IPS DF 6.9 (cell line): ENCODE measurements around the gene AHDC1.

Experiments used
- DNase-seq: peaks from one replicate; pipeline ENCODE4 v3.0.0-alpha.2; 2013; ENCODE audit warnings: low read depth, low spot score
- H3K27ac ChIP-seq: one replicate; pipeline ENCODE4 v1.5.1; 2013; ENCODE audit warnings: low read length, control low read depth
- H3K27me3 ChIP-seq: 2 replicates; pipeline ENCODE4 v1.6.1; 2013; ENCODE audit warnings: mild to moderate bottlenecking, low read length; ENCODE audit not compliant: control insufficient read depth, insufficient read depth
- H3K36me3 ChIP-seq: 2 replicates; pipeline ENCODE4 v1.6.1; 2013; ENCODE audit warnings: low read length; ENCODE audit not compliant: control insufficient read depth, insufficient read depth
- H3K4me1 ChIP-seq: 2 replicates; pipeline ENCODE4 v1.6.1; 2013; ENCODE audit warnings: low read length; ENCODE audit not compliant: control insufficient read depth, insufficient read depth
- H3K4me3 ChIP-seq: 2 replicates; pipeline ENCODE4 v1.5.1; 2013; ENCODE audit warnings: mild to moderate bottlenecking, low read length
- H3K9me3 ChIP-seq: 2 replicates; pipeline ENCODE4 v1.6.1; 2013; ENCODE audit warnings: low read length, inconsistent platforms; ENCODE audit not compliant: control insufficient read depth, insufficient read depth
- WGBS: extraction: QIAGEN DNeasy Blood & Tissue Kit; methylation state at CpG from one replicate; pipeline ENCODE4 v1.1.7; 2013; ENCODE audit warnings: mixed read lengths, missing lambda C conversion rate; ENCODE audit not compliant: insufficient read length, insufficient coverage; 5-methylcytosine and 5-hydroxymethylcytosine counted together

AHDC1 gene

DNA sequence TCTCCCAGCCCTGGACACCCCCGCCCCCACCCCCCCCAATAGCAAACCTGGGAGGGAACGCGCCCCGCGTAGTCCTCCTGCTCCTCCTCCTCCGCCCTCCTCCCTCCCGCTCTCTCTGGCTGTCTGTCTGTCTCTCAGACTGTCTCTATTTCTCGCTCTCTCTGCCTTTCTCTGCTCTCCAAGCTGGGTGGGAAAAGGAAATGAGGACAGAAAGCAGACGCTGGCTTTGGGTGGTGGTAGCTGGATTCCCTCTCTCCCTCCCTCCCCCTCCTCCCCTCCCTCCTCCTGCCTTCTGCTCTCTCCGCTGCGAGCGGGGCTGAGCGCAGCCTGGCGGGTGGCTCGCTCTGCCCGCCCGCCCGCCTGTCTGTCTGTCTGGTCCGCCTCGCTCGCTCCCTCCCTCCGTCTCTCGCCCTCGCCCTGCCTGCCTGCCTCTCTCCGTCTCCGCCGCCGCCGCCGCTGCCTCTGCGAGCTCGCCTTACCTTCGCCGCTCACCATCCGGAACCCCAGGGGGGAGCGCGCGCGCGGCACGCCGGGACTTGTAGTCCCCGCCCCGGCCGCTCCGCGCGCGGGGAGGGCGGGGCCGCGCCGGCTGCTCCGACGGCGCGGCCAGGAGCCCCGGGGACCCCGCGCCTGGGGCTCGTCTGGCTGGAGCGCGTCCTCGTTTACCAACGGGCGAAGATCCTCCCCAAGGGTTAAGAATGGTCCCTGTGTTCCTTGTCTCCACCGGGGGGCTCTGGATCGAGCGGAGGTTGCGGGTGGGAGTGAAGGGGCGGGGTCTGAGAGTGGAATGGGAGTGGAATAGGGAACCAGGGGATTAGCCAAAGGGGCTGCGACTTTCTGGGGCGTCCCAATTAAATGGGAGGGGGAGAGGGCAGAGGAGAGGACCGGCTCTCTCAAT is at the start of gene AHDC1:
TSS of gene AHDC1 (minus strand) at position 464 of the 898 bp plus-strand sequence. CDS start 52,029 bp downstream, outside the sequence.
- WGBS: no CpG with 5 or more reads among the region's 74 CpGs
- H3K36me3 ChIP-seq: no peaks in the 10 kb centered on the region
- DNase-seq: no peak
- H3K4me1 ChIP-seq: peaks cover 27% of the 10 kb centered on the region
- H3K27ac ChIP-seq: no peak within 1 kb of the TSS
- no peaks in the 10 kb centered on the region for H3K27me3 ChIP-seq
- H3K9me3 ChIP-seq: no peaks in the 10 kb centered on the region
- peak within 1 kb of the TSS; percentile 96 for H3K4me3 ChIP-seq

DNA sequence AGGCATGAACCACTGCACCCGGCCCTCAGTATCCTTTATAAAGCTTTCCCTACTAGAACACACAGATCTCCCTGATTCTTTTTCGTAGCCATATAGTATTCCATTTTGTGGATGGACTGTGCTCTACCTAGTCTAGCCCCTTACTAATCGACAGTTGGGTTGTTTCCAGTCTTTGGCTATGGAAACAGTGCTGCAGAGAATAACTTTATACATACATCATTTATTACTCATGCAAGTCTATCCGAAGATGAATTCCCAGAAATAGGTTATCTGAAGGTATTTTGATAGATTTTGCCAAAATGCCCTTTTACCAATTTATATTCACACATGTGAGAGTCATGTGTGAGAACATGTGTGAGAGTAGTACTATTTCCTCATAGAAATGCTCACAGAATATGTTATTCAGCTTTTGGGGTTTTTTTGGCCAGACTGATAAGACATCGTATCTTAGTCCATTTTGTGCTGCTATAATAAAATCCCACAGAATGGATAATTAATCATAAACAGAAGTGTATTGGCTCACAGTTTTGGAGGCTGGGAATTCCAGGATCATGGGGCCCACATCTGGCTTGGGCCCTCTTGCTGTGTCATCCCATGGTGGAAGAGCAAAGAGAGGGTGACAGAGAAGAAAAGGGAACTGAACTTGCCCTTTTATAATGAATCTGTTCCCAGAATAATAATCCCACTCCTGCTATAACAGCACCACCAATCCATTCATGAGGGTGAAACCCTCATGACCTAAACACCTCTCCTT is 48.3 kb upstream of the AHDC1 start:
- H3K9me3 ChIP-seq: no peaks in the 10 kb centered on the region
- peaks cover 11% of the 10 kb centered on the region for H3K4me1 ChIP-seq
- no peaks in the 10 kb centered on the region for H3K27me3 ChIP-seq
- H3K36me3 ChIP-seq: no peaks in the 10 kb centered on the region
- no peak overlapping the region for H3K4me3 ChIP-seq
- WGBS: no CpG with 5 or more reads among the region's 5 CpGs
- no peak for DNase-seq
- no peak overlapping the region for H3K27ac ChIP-seq

DNA sequence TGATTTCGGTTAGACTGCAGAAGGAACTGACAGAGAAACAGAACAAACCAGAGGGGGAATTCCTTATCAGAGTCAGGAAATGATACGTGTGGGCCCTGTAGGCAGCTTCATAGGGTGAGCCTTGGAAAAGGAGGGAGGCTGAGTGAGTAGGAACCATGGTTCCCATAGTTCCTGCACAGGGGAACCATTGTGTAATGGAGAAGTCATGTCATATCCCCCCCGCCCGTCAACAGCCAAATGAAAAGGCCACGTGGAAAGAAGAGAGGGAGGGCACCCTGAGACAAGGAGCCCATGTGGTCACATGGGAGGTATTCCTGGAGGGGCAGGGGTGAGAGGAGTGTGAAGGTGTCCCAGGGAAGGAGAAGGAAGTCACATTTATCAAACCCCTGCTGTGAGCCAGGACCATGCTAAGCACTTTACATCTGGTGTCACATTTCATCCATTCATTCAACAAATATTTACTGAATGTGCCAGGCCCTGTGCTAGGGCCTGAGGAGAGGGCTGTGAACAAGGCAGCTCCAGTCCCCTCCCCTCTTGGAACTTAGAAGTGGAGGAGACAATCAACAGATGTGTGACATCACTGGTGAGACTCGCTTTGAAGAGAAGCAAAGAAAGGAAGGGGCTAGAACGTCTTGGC is 46.7 kb upstream of the AHDC1 start:
- H3K36me3 ChIP-seq: no peaks in the 10 kb centered on the region
- WGBS: no CpG with 5 or more reads among the region's 7 CpGs
- no peak overlapping the region for H3K4me3 ChIP-seq
- H3K27me3 ChIP-seq: no peaks in the 10 kb centered on the region
- H3K9me3 ChIP-seq: no peaks in the 10 kb centered on the region
- DNase-seq: no peak
- no peak overlapping the region for H3K27ac ChIP-seq
- H3K4me1 ChIP-seq: peaks cover 7% of the 10 kb centered on the region

DNA sequence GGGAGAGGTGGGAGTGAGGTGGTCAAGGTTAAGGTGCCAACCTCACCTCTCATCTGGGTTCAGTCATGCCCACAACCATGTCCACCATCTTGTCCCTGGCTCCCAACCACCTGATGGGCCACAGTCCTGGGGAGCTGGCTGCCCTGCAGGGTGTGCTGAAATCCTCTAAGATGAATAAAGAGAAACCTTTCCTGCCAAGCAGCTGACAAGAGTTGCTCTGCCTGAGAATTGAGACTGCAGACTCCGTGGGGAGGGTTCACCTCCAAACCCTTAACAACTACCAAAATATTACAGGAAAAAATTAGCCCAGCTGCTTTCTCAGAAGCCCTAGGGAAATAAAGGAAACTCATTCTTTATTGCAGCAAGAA is 46.2 kb upstream of the AHDC1 start:
- no CpG with 5 or more reads among the region's 1 CpG for WGBS
- no peaks in the 10 kb centered on the region for H3K36me3 ChIP-seq
- H3K4me1 ChIP-seq: peaks cover 3% of the 10 kb centered on the region; the same call in 1 of the 2 replicates
- H3K4me3 ChIP-seq: no peak overlapping the region
- H3K27me3 ChIP-seq: no peaks in the 10 kb centered on the region
- no peak overlapping the region for H3K27ac ChIP-seq
- no peaks in the 10 kb centered on the region for H3K9me3 ChIP-seq
- DNase-seq: no peak

GRCh38 chr1:27649306-27649635 is 45.3 kb upstream of the AHDC1 start:
- WGBS: no CpG with 5 or more reads among the region's 11 CpGs
- Histone ChIP-seq H3K4me3 (no peak overlapping the region), H3K27me3 (no peaks in the 10 kb centered on the region), H3K9me3 (no peaks in the 10 kb centered on the region), H3K27ac (no peak overlapping the region), H3K4me1 (peaks cover 1% of the 10 kb centered on the region; the same call in 1 of the 2 replicates), H3K36me3 (no peaks in the 10 kb centered on the region)
- no peak for DNase-seq

DNA sequence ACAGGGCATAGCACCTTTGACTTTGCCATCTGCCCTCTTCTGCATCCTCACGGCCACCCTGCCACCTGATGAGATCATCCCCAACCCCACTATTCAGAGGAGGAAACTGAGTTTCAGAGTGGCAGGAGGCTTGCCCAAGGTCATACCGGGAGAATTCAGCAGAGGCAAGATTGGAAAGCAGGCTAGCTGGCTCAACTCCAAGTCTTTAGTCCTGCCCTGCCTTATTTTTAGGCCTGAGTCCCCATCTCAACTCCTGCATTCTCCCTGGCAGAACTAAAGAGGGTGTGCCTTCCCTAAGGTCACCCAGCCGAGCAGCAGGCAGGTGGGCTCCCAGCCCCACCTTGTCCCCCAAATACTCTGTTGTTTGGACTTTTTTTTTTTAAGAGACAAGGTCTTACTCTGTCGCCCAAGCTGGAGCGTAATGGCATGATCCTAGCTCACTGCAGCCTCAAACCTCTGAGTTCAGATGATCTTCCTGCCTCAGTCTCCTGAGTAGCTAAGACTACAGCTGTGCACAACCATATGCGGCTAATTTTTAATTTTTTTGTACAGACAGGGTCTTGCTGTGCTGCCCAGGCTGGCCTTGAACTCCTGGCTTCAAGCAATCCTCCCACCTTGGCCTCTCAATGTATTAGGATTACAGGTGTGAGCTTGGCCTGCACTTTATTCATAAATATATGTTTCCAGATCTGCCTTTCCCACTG is 44.8 kb upstream of the AHDC1 start:
- no peaks in the 10 kb centered on the region for H3K27me3 ChIP-seq
- no peak overlapping the region for H3K4me3 ChIP-seq
- no peak overlapping the region for H3K27ac ChIP-seq
- WGBS: no CpG with 5 or more reads among the region's 6 CpGs
- H3K9me3 ChIP-seq: no peaks in the 10 kb centered on the region
- peaks cover 1% of the 10 kb centered on the region; the same call in 1 of the 2 replicates for H3K4me1 ChIP-seq
- no peak for DNase-seq
- no peaks in the 10 kb centered on the region for H3K36me3 ChIP-seq

DNA sequence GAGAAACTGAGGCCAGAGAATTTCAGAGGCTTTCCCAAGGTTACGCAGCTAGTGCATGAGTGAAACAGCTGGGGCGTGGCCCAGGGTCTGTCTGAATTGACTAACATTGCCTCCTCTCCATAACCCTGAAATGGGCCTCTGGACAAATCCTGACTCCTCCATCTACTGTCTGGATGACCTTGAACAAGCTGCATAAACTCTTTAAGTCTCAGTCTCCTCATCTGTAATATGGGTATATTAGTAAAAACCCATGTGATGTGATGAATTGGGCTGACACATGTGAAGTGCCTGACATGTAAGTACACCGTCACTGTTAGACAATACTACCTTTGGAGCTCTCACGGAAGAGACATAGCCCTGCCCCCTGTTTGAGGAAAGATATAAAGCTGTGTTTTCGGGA is 43.4 kb upstream of the AHDC1 start:
- no CpG with 5 or more reads among the region's 5 CpGs for WGBS
- H3K9me3 ChIP-seq: no peaks in the 10 kb centered on the region
- peaks cover 4% of the 10 kb centered on the region; the same call in 1 of the 2 replicates for H3K4me1 ChIP-seq
- no peak overlapping the region for H3K27ac ChIP-seq
- H3K4me3 ChIP-seq: no peak overlapping the region
- H3K36me3 ChIP-seq: no peaks in the 10 kb centered on the region
- no peaks in the 10 kb centered on the region for H3K27me3 ChIP-seq
- no peak for DNase-seq

GRCh38 chr1:27646676-27647075 is 42.7 kb upstream of the AHDC1 start:
- DNase-seq: no peak
- no peaks in the 10 kb centered on the region for H3K36me3 ChIP-seq
- H3K9me3 ChIP-seq: no peaks in the 10 kb centered on the region
- no CpG with 5 or more reads among the region's 8 CpGs for whole genome bisulfite sequencing
- no peaks in the 10 kb centered on the region for H3K27me3 ChIP-seq
- H3K4me1 ChIP-seq: peaks cover 4% of the 10 kb centered on the region; the same call in 1 of the 2 replicates
- H3K27ac ChIP-seq: no peak overlapping the region
- H3K4me3 ChIP-seq: no peak overlapping the region

GRCh38 chr1:27645071-27645415 is 41.1 kb upstream of the AHDC1 start:
- Histone ChIP-seq H3K27ac (no peak overlapping the region), H3K27me3 (no peaks in the 10 kb centered on the region), H3K9me3 (no peaks in the 10 kb centered on the region), H3K4me3 (no peak overlapping the region), H3K36me3 (no peaks in the 10 kb centered on the region), H3K4me1 (0 out of 2 replicates have a peak, but pooled peaks cover 3% of the 10 kb centered on the region)
- no CpG with 5 or more reads among the region's 4 CpGs for WGBS
- no peak for DNase-seq
